GM18861 (cell line): ENCODE results near the gene PUM1.
"Not testable (repeated sequence)": the region's sequence is repeated elsewhere in the genome, so short reads cannot be mapped to it uniquely, and the experiment has no call there.

Experiments used
- ATAC-seq: cut with Tn5 transposase; IDR thresholded peaks from one replicate; pipeline ENCODE4 v1.9.1; 2021; ENCODE audit not compliant: unreplicated experiment

PUM1 gene

GRCh38 chr1:30968220-30968971 is 97.1 kb downstream of the PUM1 start:
- ATAC-seq: no peak

GRCh38 chr1:30966690-30967369 is 98.7 kb downstream of the PUM1 start:
- no peak for ATAC-seq

GRCh38 chr1:30965924-30966599 is 99.5 kb downstream of the PUM1 start:
- ATAC-seq: no peak

GRCh38 chr1:30964706-30965105 is 100.8 kb downstream of the PUM1 start:
- ATAC-seq: no peak

GRCh38 chr1:30962609-30963508 is 102.7 kb downstream of the PUM1 start:
- ATAC-seq: no peak

- no peak for ATAC-seq
Measured at GRCh38 chr1:30957560-30958222, 107.8 kb downstream of the PUM1 start.

- no peak for ATAC-seq
Measured at GRCh38 chr1:30955448-30956015, 110.0 kb downstream of the PUM1 start.

- ATAC-seq: no peak
Measured at GRCh38 chr1:30953685-30954084, 111.8 kb downstream of the PUM1 start.

- ATAC-seq: no peak
Measured at GRCh38 chr1:30952098-30952497, 113.4 kb downstream of the PUM1 start.

GRCh38 chr1:30950700-30951099 is 114.8 kb downstream of the PUM1 start:
- no peak for ATAC-seq

- ATAC-seq: no peak
Measured at GRCh38 chr1:30950053-30950452, 115.5 kb downstream of the PUM1 start.

GRCh38 chr1:30949487-30949838 is 116.1 kb downstream of the PUM1 start:
- ATAC-seq: not testable (repeated sequence)

- ATAC-seq: not testable (repeated sequence)
Measured at GRCh38 chr1:30948813-30949486, 116.6 kb downstream of the PUM1 start.

- ATAC-seq: no peak
Measured at GRCh38 chr1:30948278-30948677, 117.2 kb downstream of the PUM1 start.

GRCh38 chr1:30947212-30947611 is 118.3 kb downstream of the PUM1 start:
- no peak for ATAC-seq

GRCh38 chr1:30942326-30942963 is 123.1 kb downstream of the PUM1 start:
- no peak for ATAC-seq

- ATAC-seq: no peak
Measured at GRCh38 chr1:30940541-30940940, 125.0 kb downstream of the PUM1 start.

- no peak for ATAC-seq
Measured at GRCh38 chr1:30936541-30937171, 128.9 kb downstream of the PUM1 start.

- ATAC-seq: not testable (repeated sequence)
Measured at GRCh38 chr1:30935758-30936157, 129.8 kb downstream of the PUM1 start.
